HL-60 (cell line): Measurements from ENCODE around the gene A2M.
A peak's percentile ranks its signal among the peaks of the same experiment; 100 is the strongest.

Source experiments
- DNase-seq, 2 experiments: peaks; one replicate each; pipeline ENCODE4 v3.0.0-alpha.2; 2010 to 2020; ENCODE audit warnings: low read depth in 1 of 2, low spot score in 1 of 2
- H3K27ac ChIP-seq: fragments of 250-450 bp; sonication (Bioruptor Pico); replicated peaks from 2 replicates; pipeline ENCODE4 v1.5.1; 2020; ENCODE audit warnings: mild to moderate bottlenecking, moderate library complexity
- H3K27me3 ChIP-seq: fragments of 250-450 bp; sonication (Bioruptor Pico); 2 replicates; pipeline ENCODE4 v1.5.1; 2021; ENCODE audit warnings: mild to moderate bottlenecking, moderate library complexity; ENCODE audit not compliant: insufficient read depth, poor library complexity, severe bottlenecking
- H3K4me3 ChIP-seq: replicated peaks from 2 replicates; pipeline ENCODE4 v1.5.1; 2011; ENCODE audit warnings: mild to moderate bottlenecking, control low read depth, low read length; ENCODE audit not compliant: insufficient read depth
- CTCF ChIP-seq: IDR thresholded peaks from one replicate; pipeline ENCODE4 v1.5.1; 2011; ENCODE audit warnings: low read length, control low read depth, inconsistent platforms; ENCODE audit not compliant: insufficient read depth
- GABPA ChIP-seq: IDR thresholded peaks from 2 replicates; pipeline ENCODE4 v1.6.1; 2012; ENCODE audit warnings: low read depth
- POLR2AphosphoS5 ChIP-seq: IDR thresholded peaks from 2 replicates; pipeline ENCODE4 v1.6.1; 2012; ENCODE audit warnings: low read depth
- REST ChIP-seq: IDR thresholded peaks from 2 replicates; pipeline ENCODE4 v1.6.1; 2012; ENCODE audit warnings: low read depth; ENCODE audit not compliant: insufficient replicate concordance
- SPI1 ChIP-seq: IDR thresholded peaks from 2 replicates; pipeline ENCODE4 v1.6.1; 2012; ENCODE audit warnings: low read depth, mild to moderate bottlenecking, borderline replicate concordance

The A2M gene

DNA sequence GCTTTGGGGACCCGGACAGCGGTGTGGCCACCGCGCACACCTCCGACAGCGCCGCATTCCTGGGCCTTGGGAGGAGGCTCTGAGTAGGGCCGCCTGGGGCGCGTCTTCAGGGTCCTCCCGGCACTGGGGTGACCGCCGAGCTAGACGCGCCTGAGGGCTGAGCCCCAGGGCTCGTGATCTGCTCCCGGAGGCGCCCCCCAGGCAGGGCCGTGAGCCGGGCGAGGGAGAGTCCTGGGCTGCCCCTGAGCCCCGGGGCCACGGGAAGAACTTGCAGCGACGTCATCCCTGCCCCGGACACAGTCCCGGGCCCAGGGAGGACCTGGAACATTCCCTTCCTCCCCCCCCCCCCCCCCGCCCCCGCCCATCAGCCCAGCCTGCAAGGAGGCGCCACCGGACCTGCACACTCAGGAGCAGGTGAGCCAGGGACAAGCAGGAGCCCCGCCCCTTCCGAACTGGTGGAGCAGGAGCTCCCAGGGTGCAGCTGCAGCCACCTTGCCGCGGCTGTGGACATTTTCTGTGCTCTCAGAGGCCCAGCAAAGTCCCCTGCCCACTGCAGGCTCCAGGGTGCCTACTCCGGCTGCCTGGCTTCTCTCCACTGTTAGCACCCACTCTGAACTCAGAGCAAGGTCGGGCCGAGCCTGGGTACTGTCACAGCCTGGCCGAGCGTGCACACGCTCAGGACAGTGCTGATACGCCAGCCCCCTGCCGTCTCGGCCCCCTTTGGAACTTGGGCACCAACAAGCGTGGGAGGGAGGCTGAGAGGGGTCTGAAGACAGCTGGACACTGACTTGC, 50.7 kb downstream of the A2M start:
- no peak for TF ChIP-seq SPI1
- no peak for TF ChIP-seq GABPA
- no peak for TF ChIP-seq POLR2AphosphoS5
- TF ChIP-seq CTCF: no peak
- no peak for TF ChIP-seq REST
- H3K27ac ChIP-seq: no peak overlapping the region

GRCh38 chr12:9064201-9064814, 51.4 kb downstream of the A2M start:
- H3K27me3 ChIP-seq: peaks cover 7% of the 10 kb centered on the region
- DNase-seq: peak; percentile 5 to 53
- no peak overlapping the region for H3K27ac ChIP-seq
- TF ChIP-seq POLR2AphosphoS5: no peak
- TF ChIP-seq GABPA: no peak
- TF ChIP-seq CTCF: peak; percentile 39
- peak overlapping the region; percentile 66 for H3K4me3 ChIP-seq

More for the DNA sequence above, 50.7 kb downstream of the A2M start:
- no peak for DNase-seq
- Histone ChIP-seq H3K4me3 (peak overlapping the region; percentile 66), H3K27me3 (peaks cover 7% of the 10 kb centered on the region)

GRCh38 chr12:9052610-9053009, 63.1 kb downstream of the A2M start:
- TF ChIP-seq REST (no peak), GABPA (no peak), POLR2AphosphoS5 (no peak), SPI1 (no peak), CTCF (no peak)
- Histone ChIP-seq H3K27me3 (no peaks in the 10 kb centered on the region), H3K27ac (no peak overlapping the region), H3K4me3 (no peak overlapping the region)
- DNase-seq: no peak
